ENCODE data around the gene RHD.
"Not testable (repeated sequence)": the region's sequence is repeated elsewhere in the genome, so short reads cannot be mapped to it uniquely, and the experiment has no call there.

DNA sequence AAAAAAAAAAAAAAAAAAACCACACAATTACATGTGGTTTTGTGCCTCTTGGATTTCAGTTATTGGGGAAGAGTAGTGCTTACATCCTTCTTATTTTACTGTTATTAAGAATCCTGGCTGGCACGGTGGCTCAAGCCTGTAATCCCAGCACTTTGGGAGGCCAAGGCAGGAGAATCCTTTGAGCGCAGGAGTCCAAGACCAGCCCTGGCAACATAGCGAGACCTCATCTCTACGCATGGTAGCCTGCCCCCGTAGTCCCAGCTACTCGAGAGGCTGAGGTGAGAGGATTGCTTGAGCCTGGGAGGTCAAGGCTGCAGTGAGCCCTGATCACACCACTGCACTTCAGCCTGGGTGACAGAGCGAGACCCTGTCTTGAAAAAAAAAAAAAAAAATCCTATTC lies 36.0 kb upstream of the RHD start:
- TF ChIP-seq EZH2phosphoT487 (IDR thresholded peaks at IDR 0.05; ENCODE audit: insufficient read depth, low read depth); EZH2 (IDR thresholded peaks at IDR 0.05; ENCODE audit: insufficient read depth, poor library complexity, severe bottlenecking): not testable (repeated sequence)
